Astrocyte of the cerebellum (primary cell): ENCODE results near the gene RHOU.
"Not testable (repeated sequence)": the region's sequence is repeated elsewhere in the genome, so short reads cannot be mapped to it uniquely, and the experiment has no call there.

Experiments
- DNase-seq: peaks from one replicate; pipeline ENCODE4 v3.0.0-alpha.2; 2011; ENCODE audit warnings: low read depth
- H3K4me3 ChIP-seq: 2 replicates; pipeline ENCODE4 v1.5.1; 2011; ENCODE audit warnings: mild to moderate bottlenecking, low read depth, low read length, moderate library complexity
- CTCF ChIP-seq: IDR thresholded peaks from 2 replicates; pipeline ENCODE4 v1.5.1; 2012; ENCODE audit warnings: low read length, low read depth, moderate library complexity, mild to moderate bottlenecking; ENCODE audit errors: missing control alignments
- in situ Hi-C: cut with HindIII; loops from 2 replicates; pipeline ENCODE4 v1.10.0; 2017; ENCODE audit warnings: low sequenced_read_pairs

Gene RHOU

GRCh38 chr1:228765168-228765946 is 30.1 kb downstream of the RHOU start:
- no peak for TF ChIP-seq CTCF
- H3K4me3 ChIP-seq: no peak overlapping the region
- DNase-seq: no peak
- in situ Hi-C loops: no loop called here

- H3K4me3 ChIP-seq: no peak overlapping the region
- no peak for DNase-seq
- in situ Hi-C loops: no loop called here
- TF ChIP-seq CTCF: no peak
Observed at GRCh38 chr1:228766788-228767187, 31.5 kb downstream of the RHOU start.

- no peak for DNase-seq
- TF ChIP-seq CTCF: no peak
- in situ Hi-C loops: no loop called here
- no peak overlapping the region for H3K4me3 ChIP-seq
Observed at GRCh38 chr1:228767636-228768354, 32.5 kb downstream of the RHOU start.

- in situ Hi-C loops: no loop called here
- no peak for TF ChIP-seq CTCF
- DNase-seq: no peak
- H3K4me3 ChIP-seq: no peak overlapping the region
Observed at GRCh38 chr1:228768355-228769000, 33.2 kb downstream of the RHOU start.

GRCh38 chr1:228770779-228771223 is 35.5 kb downstream of the RHOU start:
- no peak for TF ChIP-seq CTCF
- in situ Hi-C loops: no loop called here
- DNase-seq: no peak
- no peak overlapping the region for H3K4me3 ChIP-seq

- no peak for DNase-seq
- no peak for TF ChIP-seq CTCF
- in situ Hi-C loops: no loop called here
- no peak overlapping the region for H3K4me3 ChIP-seq
Observed at GRCh38 chr1:228772516-228773212, 37.4 kb downstream of the RHOU start.

- in situ Hi-C loops, H3K4me3 ChIP-seq, DNase-seq: not testable (repeated sequence)
Observed at GRCh38 chr1:228775946-228776345, 40.7 kb downstream of the RHOU start.
